ENCODE results near the gene TSPEAR. TPM values are rescaled to one million over a fixed set of nuclear protein-coding genes. Genes with fewer than 3 reads are reported as not detected.
"Not testable (repeated sequence)": the region's sequence is repeated elsewhere in the genome, so short reads cannot be mapped to it uniquely, and the experiment has no call there.

TSPEAR gene
- total RNA-seq, 6 experiments from 2014 or later = not detected

- Mint-ChIP-seq H3K27me3 (ENCODE audit: insufficient read depth) (peaks cover 10% of the 10 kb centered on the region), H3K36me3 (ENCODE audit: low read depth) (0 out of 2 replicates have a peak, but pooled peaks cover 4% of the 10 kb centered on the region), H3K4me3 (no peak overlapping the region), H3K4me1 (ENCODE audit: low read depth) (no peaks in the 10 kb centered on the region), H3K9me3 (peaks cover 26% of the 10 kb centered on the region; the same call in 1 of the 2 replicates), H3K27ac (no peak overlapping the region)
- no peak for DNase-seq
- TF ChIP-seq CTCF (IDR thresholded peaks at IDR 0.05) = no peak
Observed at GRCh38 chr21:44670642-44671432, 40.5 kb downstream of the TSPEAR start.

DNA sequence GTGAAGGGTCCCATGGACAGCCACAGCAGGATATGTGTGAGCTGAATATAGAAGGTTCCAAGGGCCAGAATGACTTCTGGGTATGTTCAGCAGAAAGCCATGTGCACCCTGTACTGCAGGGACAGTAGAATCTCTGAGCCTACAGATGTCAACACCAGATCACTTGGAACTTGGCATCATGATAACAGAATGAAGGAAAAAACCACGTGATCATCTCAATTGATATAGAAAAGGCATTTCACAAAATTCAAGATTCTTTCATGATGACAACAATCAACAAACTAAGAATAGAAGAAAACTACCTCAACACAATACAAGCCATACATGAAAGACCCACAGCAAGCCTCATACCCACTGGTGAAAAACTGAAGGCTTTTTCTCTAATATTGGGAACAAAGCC lies 43.8 kb downstream of the TSPEAR start:
- no peak overlapping the region for H3K4me3 Mint-ChIP-seq
- H3K9me3 Mint-ChIP-seq = peaks cover 14% of the 10 kb centered on the region; the same call in 1 of the 2 replicates
- H3K36me3 Mint-ChIP-seq (ENCODE audit: low read depth) = no peaks in the 10 kb centered on the region
- H3K4me1 Mint-ChIP-seq (ENCODE audit: low read depth) = no peaks in the 10 kb centered on the region
- H3K27ac Mint-ChIP-seq = no peak overlapping the region
- no peak for DNase-seq
- TF ChIP-seq CTCF (IDR thresholded peaks at IDR 0.05) = no peak
- H3K27me3 Mint-ChIP-seq (ENCODE audit: insufficient read depth) = peaks cover 2% of the 10 kb centered on the region

DNA sequence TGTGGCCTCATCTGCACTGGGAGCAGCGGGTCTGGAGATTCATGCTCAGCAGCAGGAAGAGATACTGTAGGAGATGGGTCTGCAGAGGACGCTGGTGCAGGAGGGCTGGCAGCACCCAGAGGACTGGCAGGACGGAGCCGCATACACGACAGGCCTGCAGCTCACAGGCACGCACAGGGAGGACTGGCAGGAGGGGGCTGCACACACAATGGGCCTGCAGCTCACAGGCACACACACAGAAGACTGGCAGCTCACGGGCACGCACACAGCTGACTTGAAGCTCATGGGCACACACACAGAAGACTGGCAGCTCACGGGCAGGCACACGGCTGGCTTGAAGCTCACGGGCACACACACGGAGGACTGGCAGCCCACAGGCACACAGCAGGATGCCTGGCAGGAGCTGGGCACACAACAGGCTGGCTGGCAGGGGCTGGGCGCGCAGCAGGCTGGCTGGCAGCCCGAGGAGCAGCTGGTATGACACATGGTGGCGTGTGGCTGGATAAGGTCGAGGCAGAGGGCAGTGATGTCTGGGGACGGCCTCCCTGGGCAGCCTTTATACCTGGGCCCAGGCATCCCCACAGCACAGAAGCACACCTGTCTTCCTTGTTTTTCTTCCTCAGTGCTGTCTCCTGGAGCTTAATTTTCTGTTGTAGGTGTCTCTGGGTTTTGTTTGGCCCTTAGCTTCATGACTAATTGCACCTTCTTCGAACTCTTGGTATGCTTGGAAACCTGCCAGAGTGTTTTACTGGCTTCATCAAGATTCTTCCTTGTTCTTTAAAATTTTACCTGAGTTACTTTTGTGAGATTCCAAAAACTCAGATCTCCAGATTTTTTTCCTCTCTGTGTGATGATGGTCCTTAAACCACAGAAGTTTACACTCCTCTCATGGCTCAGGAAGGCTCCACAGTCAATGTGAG lies 44.7 kb downstream of the TSPEAR start, which contains the start of gene KRTAP12-2:
Gene KRTAP12-2, minus strand, starts transcription at position 527 of the 920 bp plus-strand sequence. Its CDS starts 41 bp downstream, at position 486.
- H3K27ac Mint-ChIP-seq = no peak within 1 kb of the TSS
- H3K36me3 Mint-ChIP-seq (ENCODE audit: low read depth) = no peaks in the 10 kb centered on the region
- TF ChIP-seq CTCF (IDR thresholded peaks at IDR 0.05) = no peak
- peaks cover 13% of the 10 kb centered on the region; the same call in 1 of the 2 replicates for H3K9me3 Mint-ChIP-seq
- no peak within 1 kb of the TSS for H3K4me3 Mint-ChIP-seq
- peaks cover 2% of the 10 kb centered on the region for H3K27me3 Mint-ChIP-seq (ENCODE audit: insufficient read depth)
- no peak for DNase-seq
- H3K4me1 Mint-ChIP-seq (ENCODE audit: low read depth) = no peaks in the 10 kb centered on the region

DNA sequence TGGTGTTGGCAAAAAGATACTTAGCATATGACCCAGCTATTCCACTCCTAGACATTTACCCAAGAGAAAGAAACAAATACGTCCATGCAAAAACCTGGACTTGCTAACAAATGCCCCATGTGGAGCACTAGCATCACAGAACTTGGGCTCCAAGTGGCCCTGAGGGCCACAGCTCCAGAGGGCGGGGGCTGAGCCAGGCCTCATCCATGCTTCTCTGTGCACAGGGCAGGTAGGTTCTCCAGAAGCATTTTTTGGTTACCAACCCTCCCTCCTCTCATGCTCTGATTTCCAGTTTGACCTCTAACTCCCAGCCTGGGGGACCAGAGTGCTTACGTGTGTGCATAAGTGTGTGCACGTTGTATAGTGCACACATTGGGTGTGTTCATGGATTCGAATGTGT lies 46.7 kb downstream of the TSPEAR start:
- Mint-ChIP-seq H3K4me3 (no peak overlapping the region), H3K27me3 (ENCODE audit: insufficient read depth) (no peaks in the 10 kb centered on the region; the same call in 1 of the 2 replicates), H3K27ac (no peak overlapping the region), H3K36me3 (ENCODE audit: low read depth) (no peaks in the 10 kb centered on the region), H3K4me1 (ENCODE audit: low read depth) (no peaks in the 10 kb centered on the region), H3K9me3 (peaks cover 17% of the 10 kb centered on the region; the same call in 1 of the 2 replicates)
- TF ChIP-seq CTCF (IDR thresholded peaks at IDR 0.05) = no peak
- no peak for DNase-seq

DNA sequence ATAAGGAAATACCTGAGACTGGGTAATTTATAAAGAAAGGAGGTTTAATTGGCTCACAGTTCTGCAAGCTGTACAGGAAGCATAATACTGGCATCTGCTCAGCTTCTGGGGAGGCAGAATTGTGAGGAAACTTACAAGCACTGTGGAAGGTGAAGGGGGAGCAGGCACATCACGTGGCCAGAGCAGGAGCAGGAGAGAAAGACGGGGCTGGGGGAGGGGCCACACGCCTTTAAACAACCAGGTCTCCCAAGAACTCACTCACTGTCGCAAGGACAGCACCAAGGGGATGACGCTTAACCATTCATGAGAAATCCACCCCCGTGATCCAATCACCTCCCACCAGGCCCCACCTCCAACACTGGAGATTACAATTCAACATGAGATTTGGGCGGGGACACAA lies 49.8 kb downstream of the TSPEAR start:
- DNase-seq; H3K27me3 Mint-ChIP-seq (ENCODE audit: insufficient read depth); H3K4me1 Mint-ChIP-seq (ENCODE audit: low read depth); H3K4me3 Mint-ChIP-seq; H3K36me3 Mint-ChIP-seq (ENCODE audit: low read depth); H3K27ac Mint-ChIP-seq: not testable (repeated sequence)
- H3K9me3 Mint-ChIP-seq = peaks cover 24% of the 10 kb centered on the region; the same call in 1 of the 2 replicates
